Mucosa of descending colon (tissue), 3 donors: ENCODE data around the gene PCSK7. TPM values are rescaled to one million over a fixed set of nuclear protein-coding genes. Genes with fewer than 3 reads are reported as not detected.

ENCODE experiments used
- ATAC-seq: fragments of 200-7000 bp; cut with Tn5 transposase; one replicate; pipeline ENCODE4 v1.9.1; 2020; ENCODE audit warnings: mild to moderate bottlenecking, moderate library complexity
- DNase-seq, 3 donors: peaks; one replicate each; pipeline ENCODE4 v3.0.0-alpha.2; 2020
- H3K36me3 ChIP-seq: fragments of 200-600 bp; one replicate; pipeline ENCODE4 v1.8.0; 2021; ENCODE audit warnings: low read depth, mild to moderate bottlenecking
- H3K4me1 ChIP-seq: fragments of 200-600 bp; one replicate; pipeline ENCODE4 v1.8.0; 2021; ENCODE audit warnings: low read depth, mild to moderate bottlenecking
- H3K4me3 ChIP-seq: fragments of 200-600 bp; one replicate; pipeline ENCODE4 v1.8.0; 2021; ENCODE audit warnings: mild to moderate bottlenecking
- H3K9me3 ChIP-seq: fragments of 200-600 bp; one replicate; pipeline ENCODE4 v1.8.0; 2021; ENCODE audit warnings: mild to moderate bottlenecking
- CTCF ChIP-seq: fragments of 200-600 bp; IDR thresholded peaks from one replicate; pipeline ENCODE4 v1.8.0; 2022; ENCODE audit warnings: antibody characterized with exemption, mild to moderate bottlenecking
- intact Hi-C, 2 donors: fragments of 100-400 bp; cut with DNase I in 1 of 2; cut with micrococcal nuclease in 1 of 2; formaldehyde crosslinking; loops; one replicate each; pipeline versions ENCODE4 v1.11.0 to v1.11.1; 2022; cut with DNase I, micrococcal nuclease
- total RNA-seq, 3 donors: library from RNA; stranded (reverse); fragmentation: NEBNext Ultra II Directional in 2 of 3; extraction: Animal tissue kit (Norgen Biotek cat#: 25700) in 2 of 3; gene quantifications; one replicate each; pipeline versions ENCODE4 v1.2.1 to v1.2.4, GENCODE V29; 2021 to 2023
- donor health status: DM: no; HTN: no; CAD: no; lungs with moderate emphysema.
- donor health status: DM: no; HTN: no; CAD: no.
- donor health status: DM: no; HTN: yes; CAD: no.

The PCSK7 gene
- total RNA-seq, 3 donors from 2014 or later: 138 to 252 (median 181) TPM

GRCh38 chr11:117205211-117205818 is 26.6 kb downstream of the PCSK7 start:
- ATAC-seq: no peak
- peak in 1 of 3 donors; percentile 25 for DNase-seq
- Histone ChIP-seq H3K36me3 (no peaks in the 10 kb centered on the region), H3K4me3 (no peak overlapping the region), H3K9me3 (no peaks in the 10 kb centered on the region), H3K4me1 (no peaks in the 10 kb centered on the region)
- intact Hi-C loops: loop anchor here in 1 of 2 donors (5.0 kb wide), 1 partner anchor 73 kb away; no protein-coding TSS in a partner anchor
- no peak for TF ChIP-seq CTCF

- intact Hi-C loops: loop anchor here in 1 of 2 donors (5.0 kb wide), 1 partner anchor 72 kb away; no protein-coding TSS in a partner anchor
- no peak for TF ChIP-seq CTCF
- Histone ChIP-seq H3K4me1 (no peaks in the 10 kb centered on the region), H3K9me3 (no peaks in the 10 kb centered on the region), H3K36me3 (no peaks in the 10 kb centered on the region), H3K4me3 (no peak overlapping the region)
- no peak for ATAC-seq
- peak in 1 of 3 donors; percentile 40 for DNase-seq
Measured at GRCh38 chr11:117204283-117205080, 27.4 kb downstream of the PCSK7 start.

GRCh38 chr11:117203069-117203407 is 28.8 kb downstream of the PCSK7 start:
- no peak for TF ChIP-seq CTCF
- no peak for ATAC-seq
- H3K36me3 ChIP-seq: no peaks in the 10 kb centered on the region
- intact Hi-C loops: no loop called here
- H3K4me1 ChIP-seq: peaks cover 8% of the 10 kb centered on the region
- no peak overlapping the region for H3K4me3 ChIP-seq
- no peaks in the 10 kb centered on the region for H3K9me3 ChIP-seq
- DNase-seq: peak in 1 of 3 donors; percentile 43

- intact Hi-C loops: no loop called here
- Histone ChIP-seq H3K9me3 (no peaks in the 10 kb centered on the region), H3K36me3 (no peaks in the 10 kb centered on the region), H3K4me1 (peaks cover 13% of the 10 kb centered on the region), H3K4me3 (no peak overlapping the region)
- DNase-seq (no peak), ATAC-seq (no peak)
- no peak for TF ChIP-seq CTCF
Measured at GRCh38 chr11:117202386-117203068, 29.3 kb downstream of the PCSK7 start.

GRCh38 chr11:117201658-117202305 is 30.1 kb downstream of the PCSK7 start:
- no peaks in the 10 kb centered on the region for H3K9me3 ChIP-seq
- intact Hi-C loops: no loop called here
- ATAC-seq: no peak
- H3K4me1 ChIP-seq: peaks cover 18% of the 10 kb centered on the region
- DNase-seq: peak in 1 of 3 donors; percentile 46
- no peaks in the 10 kb centered on the region for H3K36me3 ChIP-seq
- no peak for TF ChIP-seq CTCF
- H3K4me3 ChIP-seq: no peak overlapping the region
